OCI-LY1 (cell line): ENCODE data around the gene MACROD2.

Source experiments
- EZH2 ChIP-seq: fragments of 200-600 bp; sonication (generic), shearing (Covaris generic); IDR thresholded peaks from 2 replicates; pipeline ENCODE4 v1.8.0; 2017; ENCODE audit warnings: borderline replicate concordance, mixed run types, mild to moderate bottlenecking, antibody characterized with exemption, low read length, moderate library complexity, mixed read lengths
- TF ChIP-seq, protein P1 (sequence below): fragments of 200-600 bp; sonication (generic), shearing (Covaris generic); IDR thresholded peaks from 2 replicates; pipeline ENCODE4 v1.5.1; 2017; ENCODE audit warnings: mild to moderate bottlenecking, antibody characterized with exemption, low read length, moderate library complexity, mixed read lengths

DNA sequence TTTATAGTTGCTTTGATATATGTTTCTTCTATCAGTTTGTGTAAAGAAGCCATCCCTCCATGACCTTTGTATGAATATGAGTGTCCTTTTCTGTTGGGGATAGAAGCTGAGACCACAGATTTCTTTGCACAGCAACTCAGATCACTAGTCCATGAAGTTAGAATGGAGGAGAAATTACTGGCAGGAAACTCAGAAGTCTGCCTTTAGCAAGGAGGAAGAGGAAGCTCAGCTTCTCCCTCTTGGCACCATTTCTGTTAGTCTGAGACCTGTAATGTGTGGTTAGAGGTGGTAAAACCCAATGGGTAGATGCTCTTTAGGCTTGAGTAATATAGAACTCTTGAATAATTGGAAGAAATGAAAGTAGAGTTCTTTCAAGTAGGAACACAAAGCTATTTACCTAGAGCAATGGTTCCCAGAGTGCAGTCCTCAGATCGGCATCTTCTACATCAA is 1337.4 kb downstream of the MACROD2 start:
- TF ChIP-seq, protein P1, sequence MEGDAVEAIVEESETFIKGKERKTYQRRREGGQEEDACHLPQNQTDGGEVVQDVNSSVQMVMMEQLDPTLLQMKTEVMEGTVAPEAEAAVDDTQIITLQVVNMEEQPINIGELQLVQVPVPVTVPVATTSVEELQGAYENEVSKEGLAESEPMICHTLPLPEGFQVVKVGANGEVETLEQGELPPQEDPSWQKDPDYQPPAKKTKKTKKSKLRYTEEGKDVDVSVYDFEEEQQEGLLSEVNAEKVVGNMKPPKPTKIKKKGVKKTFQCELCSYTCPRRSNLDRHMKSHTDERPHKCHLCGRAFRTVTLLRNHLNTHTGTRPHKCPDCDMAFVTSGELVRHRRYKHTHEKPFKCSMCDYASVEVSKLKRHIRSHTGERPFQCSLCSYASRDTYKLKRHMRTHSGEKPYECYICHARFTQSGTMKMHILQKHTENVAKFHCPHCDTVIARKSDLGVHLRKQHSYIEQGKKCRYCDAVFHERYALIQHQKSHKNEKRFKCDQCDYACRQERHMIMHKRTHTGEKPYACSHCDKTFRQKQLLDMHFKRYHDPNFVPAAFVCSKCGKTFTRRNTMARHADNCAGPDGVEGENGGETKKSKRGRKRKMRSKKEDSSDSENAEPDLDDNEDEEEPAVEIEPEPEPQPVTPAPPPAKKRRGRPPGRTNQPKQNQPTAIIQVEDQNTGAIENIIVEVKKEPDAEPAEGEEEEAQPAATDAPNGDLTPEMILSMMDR = no peak
- no peak for TF ChIP-seq EZH2
